DOHH2 (cell line): Measurements from ENCODE around the gene PINLYP.

Source experiments
- CTCF ChIP-seq: fragments of 200-600 bp; sonication (generic); IDR thresholded peaks from one replicate; pipeline ENCODE4 v1.5.1; 2014; ENCODE audit warnings: antibody characterized with exemption, mild to moderate bottlenecking, low read depth, low read length; ENCODE audit not compliant: poor library complexity, severe bottlenecking
- EZH2phosphoT487 ChIP-seq: fragments of 200-600 bp; sonication (generic); IDR thresholded peaks from 2 replicates; pipeline ENCODE4 v1.6.1; 2017; ENCODE audit warnings: borderline replicate concordance, mild to moderate bottlenecking, antibody characterized with exemption, low read length, moderate library complexity, mixed read lengths

GRCh38 chr19:43584484-43584883 lies 8.9 kb downstream of the PINLYP start:
- no peak for TF ChIP-seq EZH2phosphoT487
- no peak for TF ChIP-seq CTCF
